ENCODE measurements around the gene ITGB7.

The ITGB7 gene

GRCh38 chr12:53186745-53187144, 20.3 kb downstream of the ITGB7 start:
- TF ChIP-seq, protein P1, sequence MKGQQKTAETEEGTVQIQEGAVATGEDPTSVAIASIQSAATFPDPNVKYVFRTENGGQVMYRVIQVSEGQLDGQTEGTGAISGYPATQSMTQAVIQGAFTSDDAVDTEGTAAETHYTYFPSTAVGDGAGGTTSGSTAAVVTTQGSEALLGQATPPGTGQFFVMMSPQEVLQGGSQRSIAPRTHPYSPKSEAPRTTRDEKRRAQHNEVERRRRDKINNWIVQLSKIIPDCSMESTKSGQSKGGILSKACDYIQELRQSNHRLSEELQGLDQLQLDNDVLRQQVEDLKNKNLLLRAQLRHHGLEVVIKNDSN (IDR thresholded peaks at IDR 0.05) = no peak
- TF ChIP-seq CREB1 (IDR thresholded peaks at IDR 0.05; ENCODE audit: low read depth) = no peak
- no peak for TF ChIP-seq MAX (IDR thresholded peaks at IDR 0.05)

GRCh38 chr12:53185582-53186153, 21.4 kb downstream of the ITGB7 start:
- TF ChIP-seq NFIC (IDR thresholded peaks at IDR 0.05) (no peak), CREB1 (IDR thresholded peaks at IDR 0.05; ENCODE audit: low read depth) (no peak), TCF12 (IDR thresholded peaks at IDR 0.05; ENCODE audit: low read depth) (no peak), CEBPB (IDR thresholded peaks at IDR 0.05) (no peak), ZBTB7A (IDR thresholded peaks at IDR 0.05; ENCODE audit: low read depth) (no peak), TEAD4 (IDR thresholded peaks at IDR 0.05) (no peak), MAX (IDR thresholded peaks at IDR 0.05) (no peak), TAF1 (IDR thresholded peaks at IDR 0.05; ENCODE audit: low read depth) (no peak), FOXM1 (IDR thresholded peaks at IDR 0.05; ENCODE audit: borderline replicate concordance, low read depth) (no peak), REST (IDR thresholded peaks at IDR 0.05; ENCODE audit: low read depth) (no peak), RAD21 (IDR thresholded peaks at IDR 0.05; ENCODE audit: low read depth) (no peak), YY1 (IDR thresholded peaks at IDR 0.05; ENCODE audit: low read depth) (no peak)
- TF ChIP-seq, protein P1 (IDR thresholded peaks at IDR 0.05) = no peak

DNA sequence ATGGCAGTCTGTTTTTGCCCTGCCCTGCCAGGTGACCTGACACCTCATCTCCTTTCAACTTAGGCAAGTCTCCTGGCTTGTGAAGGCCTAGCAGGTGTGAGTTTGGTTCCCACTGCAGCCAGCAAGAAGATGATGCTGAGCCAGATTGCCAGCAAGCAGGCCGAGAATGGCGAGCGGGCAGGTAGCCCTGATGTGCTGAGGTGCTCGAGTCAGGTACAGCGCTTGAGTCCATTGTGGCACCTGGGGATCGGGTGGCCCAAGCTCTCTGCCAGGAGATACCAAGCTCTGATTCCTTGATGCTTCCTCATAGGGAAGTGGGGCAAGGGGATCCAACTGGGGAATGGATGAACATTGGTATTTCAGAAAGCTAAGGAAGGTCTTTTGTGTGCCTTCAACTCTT, 22.2 kb downstream of the ITGB7 start:
- TF ChIP-seq NFIC (IDR thresholded peaks at IDR 0.05) (no peak), ZBTB7A (IDR thresholded peaks at IDR 0.05; ENCODE audit: low read depth) (no peak), RAD21 (IDR thresholded peaks at IDR 0.05; ENCODE audit: low read depth) (no peak), TAF1 (IDR thresholded peaks at IDR 0.05; ENCODE audit: low read depth) (no peak), EP300 (IDR thresholded peaks at IDR 0.05; ENCODE audit: borderline replicate concordance) (no peak), TCF12 (IDR thresholded peaks at IDR 0.05; ENCODE audit: low read depth) (no peak), EGR1 (IDR thresholded peaks at IDR 0.05) (no peak), CEBPB (IDR thresholded peaks at IDR 0.05) (no peak)

DNA sequence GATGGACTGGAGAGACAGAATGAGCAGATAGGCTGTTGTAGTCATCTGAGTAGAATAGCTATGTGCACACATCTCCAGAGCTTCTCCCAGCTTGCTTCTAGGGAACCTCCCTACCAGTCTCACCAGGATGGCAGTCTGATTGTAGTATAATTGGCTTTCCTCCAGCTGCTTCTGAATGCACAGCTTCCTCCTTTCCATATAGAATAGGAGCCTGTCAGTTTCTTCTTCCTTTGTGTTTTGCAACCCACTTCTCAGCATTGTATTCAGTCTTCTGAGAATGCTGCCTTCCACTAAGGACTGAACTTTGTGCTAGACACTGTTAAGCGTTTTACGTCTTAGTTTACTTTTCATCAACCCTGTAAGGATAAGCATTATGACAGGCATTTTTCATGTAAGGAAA, 24.1 kb downstream of the ITGB7 start:
- TF ChIP-seq TAF1 (IDR thresholded peaks at IDR 0.05; ENCODE audit: low read depth) (no peak), REST (IDR thresholded peaks at IDR 0.05; ENCODE audit: low read depth) (no peak), EP300 (IDR thresholded peaks at IDR 0.05; ENCODE audit: borderline replicate concordance) (no peak), TEAD4 (IDR thresholded peaks at IDR 0.05) (no peak), CEBPB (IDR thresholded peaks at IDR 0.05) (no peak), FOXM1 (IDR thresholded peaks at IDR 0.05; ENCODE audit: borderline replicate concordance, low read depth) (no peak), MAX (IDR thresholded peaks at IDR 0.05) (no peak), RAD21 (IDR thresholded peaks at IDR 0.05; ENCODE audit: low read depth) (no peak), EGR1 (IDR thresholded peaks at IDR 0.05) (no peak), YY1 (IDR thresholded peaks at IDR 0.05; ENCODE audit: low read depth) (no peak), TCF12 (IDR thresholded peaks at IDR 0.05; ENCODE audit: low read depth) (no peak), ZBTB7A (IDR thresholded peaks at IDR 0.05; ENCODE audit: low read depth) (no peak), CREB1 (IDR thresholded peaks at IDR 0.05; ENCODE audit: low read depth) (no peak), NFIC (IDR thresholded peaks at IDR 0.05) (no peak)
- TF ChIP-seq, protein P1 (IDR thresholded peaks at IDR 0.05) = no peak

GRCh38 chr12:53181935-53182334, 25.1 kb downstream of the ITGB7 start:
- TF ChIP-seq TCF12 (IDR thresholded peaks at IDR 0.05; ENCODE audit: low read depth) (no peak), FOXM1 (IDR thresholded peaks at IDR 0.05; ENCODE audit: borderline replicate concordance, low read depth) (no peak), NFIC (IDR thresholded peaks at IDR 0.05) (no peak), RAD21 (IDR thresholded peaks at IDR 0.05; ENCODE audit: low read depth) (no peak), YY1 (IDR thresholded peaks at IDR 0.05; ENCODE audit: low read depth) (no peak), TAF1 (IDR thresholded peaks at IDR 0.05; ENCODE audit: low read depth) (no peak), TEAD4 (IDR thresholded peaks at IDR 0.05) (no peak), EGR1 (IDR thresholded peaks at IDR 0.05) (no peak)
- TF ChIP-seq, protein P1 (IDR thresholded peaks at IDR 0.05) = no peak
